NCI-H2107 (cell line): Measurements from ENCODE around the gene NCOR2.
"Not testable (repeated sequence)": the region's sequence is repeated elsewhere in the genome, so short reads cannot be mapped to it uniquely, and the experiment has no call there.

ENCODE experiments used
- DNase-seq: peaks from one replicate; lab custom pipeline; 2025; lab: John Stamatoyannopoulos, UW

The NCOR2 gene

DNA sequence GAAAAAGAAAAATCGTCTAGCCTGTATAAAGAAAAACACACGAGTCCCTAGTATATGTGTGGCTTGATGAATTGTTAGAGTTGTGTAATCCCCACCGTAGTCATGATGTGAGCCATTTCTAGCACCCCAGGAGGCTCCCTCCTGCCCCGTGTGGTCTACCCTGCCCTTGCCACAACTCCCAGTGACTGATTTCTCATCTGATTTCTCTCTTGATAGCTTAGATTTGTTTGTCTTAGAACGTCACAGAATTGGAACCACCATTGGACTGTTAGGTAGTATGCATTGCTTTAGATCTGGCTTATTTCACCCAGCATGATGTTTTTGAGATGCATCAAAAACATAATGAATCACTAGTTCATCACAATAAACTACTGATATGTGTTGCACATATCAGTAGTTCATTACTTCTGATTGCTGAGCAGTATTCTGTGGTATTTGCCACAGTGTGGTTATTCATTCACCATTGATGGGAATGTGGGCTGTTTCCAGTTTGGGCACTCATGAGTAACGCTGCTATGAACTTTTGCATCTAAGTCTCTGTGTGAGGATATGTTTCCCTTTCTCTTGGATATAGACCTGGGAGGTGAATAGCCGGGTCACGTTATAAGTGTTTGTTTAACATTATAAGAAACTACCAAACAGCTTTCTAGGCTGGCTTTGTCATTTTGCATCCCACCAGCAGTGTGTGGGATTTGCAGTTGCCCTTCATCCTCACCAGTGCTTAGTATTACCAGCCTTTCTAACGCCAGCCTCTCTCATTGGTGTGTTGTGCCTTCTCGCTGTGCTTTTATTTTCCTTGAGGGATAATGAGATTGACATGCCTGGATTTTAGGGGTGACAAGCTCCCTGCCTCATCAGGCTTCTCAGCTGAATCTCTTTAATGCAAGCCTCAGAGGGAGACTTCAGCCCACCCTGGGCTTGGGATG, 31.9 kb upstream of the NCOR2 start:
- DNase-seq: no peak

DNA sequence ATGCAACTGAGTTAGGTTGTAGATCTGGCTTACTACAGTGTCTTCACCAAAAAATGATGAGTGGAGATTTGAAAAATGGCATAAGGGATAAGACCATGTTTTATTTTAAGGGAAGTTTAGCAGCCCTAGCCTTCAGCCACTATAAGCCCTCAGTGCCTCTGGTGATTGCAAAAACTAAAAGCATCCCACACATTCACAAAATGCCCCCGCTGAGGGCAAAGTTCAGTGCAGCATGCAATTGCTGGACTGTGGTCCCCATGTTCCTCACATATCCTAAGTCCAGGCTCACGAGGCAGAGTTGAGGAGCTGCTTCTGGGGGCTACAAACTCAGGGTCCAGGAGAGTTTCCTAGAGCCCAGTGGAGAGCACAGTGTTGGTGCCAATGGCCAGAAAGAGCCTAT, 29.6 kb upstream of the NCOR2 start:
- no peak for DNase-seq

DNA sequence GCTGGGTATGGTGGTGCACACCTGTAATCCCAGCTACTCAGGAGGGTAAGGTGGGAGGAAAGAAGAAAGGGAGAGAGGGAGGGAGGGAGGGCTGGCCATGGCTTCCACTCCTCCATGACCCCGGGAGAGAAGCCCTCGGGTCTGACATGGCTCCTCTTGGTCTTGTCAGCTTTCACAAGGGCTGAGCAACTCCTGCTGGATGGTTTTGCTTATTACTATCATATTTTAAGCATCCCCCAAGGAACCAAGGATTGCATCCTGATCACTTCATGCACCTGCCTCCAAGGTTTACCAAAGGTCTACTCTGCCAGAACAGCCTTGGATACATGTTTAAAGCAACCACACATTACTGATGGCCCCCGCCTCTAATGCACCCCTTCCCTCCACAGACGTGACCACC, 28.0 kb upstream of the NCOR2 start:
- no peak for DNase-seq

DNA sequence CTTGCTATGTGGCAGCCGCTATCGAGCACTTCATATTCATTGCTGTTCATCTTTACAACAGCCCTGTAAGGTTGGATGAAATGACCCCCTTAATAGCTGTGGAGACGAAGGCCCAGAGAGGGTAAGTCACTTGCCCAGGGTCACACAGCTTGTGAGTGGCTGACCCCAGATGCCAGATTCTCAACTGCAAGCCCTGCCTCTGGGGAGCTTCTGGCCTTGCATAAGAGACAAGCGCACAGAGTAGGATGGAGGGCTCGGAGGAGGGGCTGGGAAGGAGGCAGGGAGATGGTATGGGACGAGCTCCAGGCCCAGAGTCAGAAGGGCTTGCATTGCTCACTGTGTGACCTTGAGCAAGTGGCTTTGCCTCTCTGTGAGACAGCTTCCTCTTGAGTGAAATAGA, 27.4 kb upstream of the NCOR2 start:
- no peak for DNase-seq

DNA sequence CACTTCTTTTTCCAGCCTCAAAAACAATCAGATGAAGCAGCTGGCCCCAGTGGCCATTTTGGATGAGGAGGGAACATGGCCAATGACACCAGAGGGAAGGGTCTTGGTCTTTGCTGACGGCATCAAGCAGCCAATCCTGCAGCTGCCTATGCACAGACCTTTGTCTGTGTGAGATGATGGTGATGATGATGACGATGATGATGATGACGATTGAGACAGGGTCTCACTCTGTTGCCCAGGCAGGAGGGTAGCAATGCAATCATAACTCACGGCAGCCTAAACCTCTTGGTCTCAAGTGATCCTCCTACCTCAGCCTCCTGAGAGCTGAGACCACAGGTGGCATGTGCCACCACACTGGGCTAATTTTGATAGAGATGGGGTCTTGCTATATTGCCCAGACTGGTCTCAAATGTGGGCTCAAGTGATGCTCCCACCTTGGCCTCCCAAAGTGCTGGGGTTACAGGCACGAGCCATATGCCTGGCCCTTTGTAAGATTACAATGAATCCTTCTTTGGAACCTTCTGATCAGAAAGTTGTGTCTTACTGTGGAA, 26.5 kb upstream of the NCOR2 start:
- DNase-seq: no peak

DNA sequence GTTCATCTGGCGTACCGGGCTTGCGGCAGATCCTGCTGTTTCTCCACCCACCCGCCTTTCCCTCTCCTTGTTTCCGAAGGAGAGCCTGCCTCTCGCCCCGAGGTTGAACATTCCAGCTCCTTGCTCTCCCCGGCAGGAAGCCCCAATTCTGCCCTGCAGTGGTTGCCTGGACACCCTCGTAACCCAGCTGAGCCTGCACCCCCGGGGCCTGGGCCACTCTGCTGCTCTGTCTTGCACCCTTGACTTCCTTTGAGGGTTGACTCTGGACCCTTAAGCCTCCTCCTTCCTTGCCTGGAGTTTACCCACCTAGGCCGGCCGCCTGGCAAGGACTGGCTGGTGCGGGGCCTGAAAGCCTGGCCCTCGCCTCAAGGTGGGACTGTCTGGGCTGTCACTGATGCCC, 25.8 kb upstream of the NCOR2 start:
- DNase-seq: no peak

DNA sequence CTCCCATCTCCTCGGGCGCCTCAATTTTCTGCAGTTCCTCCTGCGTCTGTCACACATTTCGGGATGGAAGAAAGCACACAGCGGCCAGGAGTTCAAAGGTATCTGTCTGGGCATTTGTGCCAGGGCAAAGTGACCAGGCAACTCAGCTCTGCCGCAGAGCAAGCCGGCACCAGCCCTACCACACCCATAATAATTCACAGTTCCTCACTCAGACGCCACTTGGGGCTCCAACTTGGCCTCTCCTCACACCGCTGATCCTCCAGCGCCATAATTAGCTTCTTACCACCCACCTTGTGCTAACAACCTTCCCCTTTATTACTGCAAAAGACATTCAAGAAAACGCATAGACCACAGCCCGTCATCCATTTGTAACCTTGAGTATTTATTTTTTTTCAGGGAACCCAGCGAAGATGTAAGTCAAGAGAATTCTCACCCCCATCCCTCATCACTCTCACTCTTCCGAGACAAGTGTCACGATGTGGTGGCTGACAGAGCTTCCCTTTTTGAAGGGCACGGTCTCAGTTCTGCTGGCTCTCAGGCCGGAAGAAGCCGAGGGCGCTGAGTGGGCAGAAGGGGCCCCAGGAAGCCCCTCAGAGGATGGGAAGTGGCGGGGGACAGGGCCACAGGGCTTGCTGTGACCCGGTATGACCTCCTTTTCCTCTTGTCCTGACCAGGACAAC, 25.2 kb upstream of the NCOR2 start:
- DNase-seq: no peak

DNA sequence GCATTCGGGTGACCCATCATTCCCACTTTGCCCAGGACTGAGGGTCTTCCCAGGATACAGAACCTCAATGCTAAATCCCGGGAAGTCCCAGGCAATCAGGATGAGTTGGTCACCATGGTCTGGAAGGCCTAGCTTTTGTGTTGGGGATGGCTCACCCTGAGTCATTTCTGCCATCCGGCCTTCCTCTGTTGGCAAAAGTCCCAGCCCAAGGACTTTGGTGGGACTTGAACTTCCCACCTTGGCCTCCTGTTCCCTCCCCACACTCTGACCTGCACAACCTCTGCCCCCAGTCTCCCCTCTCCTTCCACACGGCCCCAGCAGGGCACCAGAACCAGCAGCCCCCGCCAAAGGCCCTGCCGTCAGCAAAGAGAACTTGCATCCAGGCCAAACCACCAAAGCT, 24.6 kb upstream of the NCOR2 start:
- DNase-seq: no peak

DNA sequence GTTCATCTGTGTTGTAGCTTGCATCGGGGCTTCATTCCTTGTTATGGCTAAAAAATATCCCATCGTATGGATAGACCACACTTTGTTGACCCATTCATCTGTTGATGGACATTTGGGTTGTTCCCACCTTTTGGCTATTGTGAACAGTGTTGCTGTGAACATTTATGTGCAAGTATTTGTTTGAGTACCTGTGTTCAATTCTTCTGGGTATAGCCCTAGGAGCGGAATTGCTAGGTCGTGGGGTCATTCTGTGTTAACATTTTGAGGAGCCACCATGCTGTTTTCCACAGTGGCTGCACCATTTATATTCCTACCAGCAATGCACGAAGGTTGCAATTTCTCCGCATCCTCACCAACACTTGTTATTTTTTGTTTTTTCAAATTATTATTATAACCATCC, 23.0 kb upstream of the NCOR2 start:
- DNase-seq: no peak

DNA sequence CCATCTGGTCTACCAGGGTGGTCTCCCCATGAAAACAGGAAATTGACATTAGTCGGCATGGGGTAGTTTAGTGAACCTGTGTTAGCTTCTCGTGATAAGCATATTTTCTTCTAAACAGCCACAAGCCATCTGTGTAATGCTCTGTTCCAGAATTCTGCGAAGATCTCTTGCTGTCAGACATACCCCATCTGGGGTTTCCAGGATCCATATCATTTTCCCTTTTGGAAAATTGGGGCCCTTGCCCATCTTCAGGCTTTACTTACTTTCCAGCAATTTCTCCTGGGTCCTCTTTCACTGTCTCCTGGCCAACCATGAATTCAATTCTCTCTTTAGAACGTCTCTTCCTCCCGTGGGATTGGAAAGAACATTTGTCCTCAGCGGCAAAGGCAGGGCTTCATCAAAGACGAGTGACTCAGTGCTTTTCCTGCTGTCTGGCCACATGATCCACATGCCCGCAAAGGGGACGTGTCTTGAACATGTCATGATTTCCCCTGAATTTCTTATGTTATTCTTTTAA, 21.4 kb upstream of the NCOR2 start:
- DNase-seq: no peak

DNA sequence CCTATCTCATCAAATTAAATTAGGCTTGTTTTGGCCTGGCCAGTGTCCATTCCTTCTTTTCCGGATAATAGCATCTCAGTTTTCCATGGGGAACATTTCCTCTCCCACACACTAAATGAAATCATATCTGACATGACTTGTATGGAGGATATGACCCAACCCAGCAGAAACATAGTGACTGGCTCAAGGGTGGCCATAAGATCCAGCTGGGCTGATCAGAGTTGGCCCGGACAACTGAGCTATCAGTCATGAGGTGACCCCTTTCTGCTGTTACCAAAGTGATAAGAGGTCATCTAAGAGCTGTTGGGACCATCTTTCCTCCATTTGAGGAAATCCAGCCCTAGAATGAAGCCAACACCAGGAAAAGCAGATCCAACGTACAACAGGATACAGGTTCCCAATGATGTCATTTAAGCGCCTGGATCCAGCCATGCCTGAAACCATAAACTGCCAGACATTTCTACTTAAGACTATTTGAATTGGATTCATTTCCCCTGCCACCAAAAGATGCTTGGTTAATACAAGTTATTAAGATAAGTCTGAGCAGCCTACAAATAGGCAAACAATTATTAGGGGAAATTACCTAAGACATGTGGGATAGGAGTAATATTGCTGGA, 20.7 kb upstream of the NCOR2 start:
- no peak for DNase-seq

DNA sequence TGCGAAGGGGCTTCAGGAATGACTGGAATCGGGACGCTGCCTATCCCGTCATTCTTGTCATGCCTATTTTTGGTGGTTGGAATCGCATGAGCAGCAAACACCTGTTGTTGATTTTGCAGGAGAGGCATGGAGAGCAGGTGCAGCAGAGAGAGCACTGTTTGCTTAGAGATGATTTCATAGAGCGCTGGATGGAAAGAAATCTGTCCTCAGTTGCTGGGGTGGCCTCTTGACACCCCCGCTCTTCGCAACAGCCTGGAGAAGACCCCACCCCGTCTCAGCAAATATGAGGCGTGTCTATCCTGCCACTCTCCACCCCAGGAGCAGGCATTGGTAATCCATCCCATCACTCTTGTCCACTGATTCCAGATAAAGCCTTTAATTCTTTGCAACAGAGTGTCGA, 19.3 kb upstream of the NCOR2 start:
- peak; percentile 83 for DNase-seq

DNA sequence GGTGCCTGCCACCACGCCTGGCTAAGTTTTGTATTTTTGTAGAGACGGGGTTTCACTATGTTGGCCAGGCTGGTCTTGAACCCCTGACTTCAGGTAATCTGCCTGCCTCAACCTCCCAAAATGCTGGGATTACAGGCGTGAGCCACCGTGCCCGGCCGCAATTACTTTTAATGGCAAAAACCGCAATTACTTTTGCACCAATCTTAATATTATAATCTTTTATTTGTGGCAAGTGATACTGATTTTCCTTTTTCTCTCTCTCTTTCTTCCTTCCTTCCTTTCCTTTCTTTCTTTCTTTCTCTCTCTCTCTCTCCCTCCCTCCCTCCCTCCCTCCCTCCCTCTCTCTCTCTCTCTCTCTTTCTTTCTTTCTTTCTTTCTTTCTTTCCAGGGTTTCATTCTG, 17.1 kb upstream of the NCOR2 start:
- not testable (repeated sequence) for DNase-seq

DNA sequence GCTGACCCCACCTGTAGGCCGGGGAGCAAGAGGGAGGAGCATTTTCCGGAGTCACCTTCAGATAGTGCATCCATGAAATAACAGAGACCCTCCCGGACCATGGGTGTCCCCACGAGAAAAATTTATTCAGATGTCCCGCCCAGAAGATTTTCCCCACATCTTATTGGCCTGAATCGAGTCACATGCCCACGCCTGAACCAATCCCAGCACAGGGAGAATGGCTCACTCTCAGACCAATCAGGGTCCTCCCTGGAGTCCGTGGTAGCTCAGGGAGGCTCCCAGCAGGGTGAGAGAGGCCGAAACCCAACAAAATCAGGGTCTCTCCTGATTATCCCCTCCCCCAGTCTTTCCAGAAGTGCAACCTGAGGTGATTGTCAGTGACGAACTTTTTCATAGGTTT, 16.4 kb upstream of the NCOR2 start:
- no peak for DNase-seq

DNA sequence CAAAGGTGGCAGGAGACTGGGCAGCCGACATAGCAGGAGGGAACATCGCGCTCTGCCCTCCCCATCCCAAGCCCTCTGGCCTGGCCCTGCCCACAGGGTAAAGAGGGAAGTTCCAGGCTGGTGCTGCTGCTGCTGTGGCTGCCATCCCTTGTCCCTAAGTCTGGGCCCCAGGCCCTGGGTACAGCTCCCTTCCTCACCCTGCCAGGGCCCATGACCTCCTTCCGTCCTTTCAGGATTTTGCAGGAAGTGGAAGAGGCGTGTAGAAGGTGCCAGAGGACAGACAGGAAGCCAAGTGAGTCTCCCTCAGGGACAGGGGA, 14.7 kb upstream of the NCOR2 start:
- DNase-seq: no peak

DNA sequence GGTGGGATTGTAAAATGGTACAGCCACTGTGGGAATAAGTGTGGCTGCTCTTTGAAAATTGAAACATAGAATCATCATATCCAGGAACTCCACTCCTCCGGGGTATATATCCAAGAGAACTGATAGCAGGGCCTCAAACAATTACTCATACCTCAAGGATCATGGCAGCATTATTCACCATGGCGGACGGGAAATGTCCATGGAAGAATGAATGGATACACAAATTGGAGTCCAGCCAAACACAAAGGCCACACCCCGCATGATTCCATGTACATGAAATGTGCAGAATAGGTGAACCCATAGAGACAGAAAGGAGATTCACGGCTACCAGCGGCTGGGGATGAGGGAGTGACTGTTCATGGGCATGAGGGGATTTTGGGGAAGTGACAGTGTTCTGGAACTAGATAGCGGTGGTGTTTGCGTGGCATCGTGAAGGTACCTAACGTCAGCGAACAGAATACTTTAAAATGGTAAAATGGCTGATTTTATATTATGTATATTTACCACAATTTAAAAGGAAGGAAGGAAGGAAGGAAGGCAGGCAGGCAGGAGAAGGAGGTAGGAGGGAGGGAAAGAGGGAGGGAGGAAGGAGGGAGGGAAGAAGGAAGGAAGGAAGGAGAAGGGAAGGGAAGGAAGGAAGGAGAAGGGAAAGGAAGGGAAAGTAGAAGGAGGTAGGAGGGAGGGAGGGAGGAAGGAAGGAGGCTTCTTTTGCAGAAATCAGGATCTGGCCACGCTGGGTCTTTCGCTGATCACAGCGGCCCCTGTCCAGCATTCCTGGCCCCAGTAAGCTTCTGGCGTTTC, 14.1 kb upstream of the NCOR2 start:
- no peak for DNase-seq

DNA sequence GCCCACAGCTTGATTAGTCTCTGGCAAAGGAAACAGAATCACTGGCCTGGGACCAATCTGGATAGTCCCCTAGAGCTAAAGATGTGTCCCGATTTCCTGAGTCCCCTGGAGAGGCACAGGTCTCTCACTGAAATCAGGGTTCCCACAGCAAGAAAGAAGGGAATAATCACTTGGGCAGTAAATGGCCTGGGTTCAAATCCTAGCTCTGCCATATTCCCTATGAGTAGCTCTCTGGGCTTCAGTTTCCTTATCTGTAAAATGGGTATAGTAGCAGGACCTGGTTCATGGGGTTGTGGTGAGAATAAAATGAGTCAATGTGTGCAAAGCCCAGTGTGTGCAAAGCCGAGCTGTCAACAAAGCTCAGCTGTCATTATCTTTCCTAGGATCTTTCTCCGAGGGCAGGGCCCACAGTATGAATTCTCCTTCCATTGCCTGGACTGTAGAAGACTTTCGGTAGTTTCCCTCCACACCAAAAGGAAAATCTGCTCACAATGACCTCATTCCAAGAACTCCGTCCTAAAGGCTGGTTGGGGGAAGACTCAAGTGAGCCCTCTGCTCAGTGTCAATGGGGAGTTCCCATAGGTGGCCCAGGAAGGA, 12.6 kb upstream of the NCOR2 start:
- no peak for DNase-seq

DNA sequence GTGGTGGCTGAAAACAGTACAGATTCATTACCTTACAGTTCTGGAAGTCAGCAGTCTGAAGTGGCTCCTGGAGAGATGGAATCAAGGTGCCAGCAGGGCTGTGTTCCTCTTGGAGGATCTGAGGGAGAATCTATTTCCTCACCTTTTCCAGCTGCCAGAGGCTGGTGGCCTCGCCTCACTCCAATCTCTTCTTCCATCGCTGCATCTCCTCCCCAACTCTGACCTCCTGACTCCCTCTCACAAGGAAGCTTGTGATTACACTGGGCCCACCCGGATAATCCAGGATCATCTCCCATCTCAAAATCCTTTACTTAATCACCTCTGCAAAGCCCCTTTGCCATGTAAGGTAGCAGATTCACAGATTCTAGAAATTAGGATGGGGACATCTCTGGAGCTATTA, 11.4 kb upstream of the NCOR2 start:
- no peak for DNase-seq

DNA sequence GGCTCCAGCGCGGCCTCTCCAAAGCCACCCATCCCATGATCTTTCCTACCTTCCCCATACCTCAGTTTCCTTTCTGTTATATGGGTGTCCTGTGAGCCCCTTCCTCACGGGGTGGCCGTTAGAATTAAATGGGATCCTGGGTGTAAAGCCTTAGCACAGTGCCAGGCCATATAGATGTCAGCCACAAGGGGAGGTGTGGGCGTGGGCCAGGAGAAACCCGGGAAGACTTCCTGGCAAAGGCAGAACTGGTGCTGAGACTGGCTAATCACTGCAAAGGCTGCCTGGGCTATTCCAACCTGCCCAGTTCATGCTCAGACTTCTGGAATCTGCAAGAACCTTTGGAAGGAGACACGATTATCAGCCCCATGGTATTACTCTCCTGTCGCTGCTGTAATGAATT, 11.0 kb upstream of the NCOR2 start:
- no peak for DNase-seq

DNA sequence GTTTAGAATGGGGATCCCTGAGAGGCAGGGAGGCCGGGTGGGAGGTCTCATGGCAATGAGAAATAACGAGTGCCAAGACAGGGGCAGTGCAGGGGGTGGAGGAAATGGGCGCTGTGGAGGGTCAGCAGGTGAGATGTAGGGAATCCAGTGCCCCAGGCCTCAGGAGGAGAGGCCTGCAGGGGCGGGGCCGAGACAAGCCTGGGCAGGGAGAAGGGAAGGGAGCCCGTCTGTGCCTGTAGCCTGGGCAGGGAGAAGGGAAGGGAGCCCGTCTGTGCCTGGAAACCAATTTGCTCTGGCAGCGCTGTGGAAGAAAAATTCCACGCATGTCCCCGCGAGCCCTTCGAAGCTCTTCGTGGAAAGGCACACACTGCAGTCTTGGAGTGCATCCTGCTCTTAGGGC, 10.6 kb upstream of the NCOR2 start:
- no peak for DNase-seq

DNA sequence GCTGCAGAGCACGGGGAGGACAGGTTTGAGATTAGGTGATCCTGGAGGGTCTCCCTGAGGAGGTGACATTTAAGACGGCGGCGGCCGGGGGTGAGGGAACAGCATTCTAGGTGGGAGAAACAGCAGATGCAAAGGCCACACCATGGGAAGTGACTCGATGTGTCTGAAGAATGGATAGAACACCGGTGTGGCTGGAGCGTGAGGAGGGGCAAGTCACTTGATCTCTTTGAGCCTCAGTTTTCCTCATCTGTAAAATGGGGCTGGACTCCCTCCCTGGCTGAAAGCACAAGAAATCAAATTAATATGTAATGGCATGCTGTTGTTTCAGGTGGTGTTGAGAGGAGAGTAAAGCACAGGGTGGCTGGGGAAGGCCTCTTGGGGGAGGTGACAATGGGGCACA, 10.0 kb upstream of the NCOR2 start:
- DNase-seq: no peak
